HEK293 (cell line): ENCODE data around the gene PTPN4.

Experiments
- KLF9 ChIP-seq: fragments of 450-650 bp; formaldehyde crosslinking; IDR thresholded peaks from 2 replicates; pipeline ENCODE4 v1.5.1; 2016; ENCODE audit warnings: missing biosample characterization, missing genetic modification characterization, low read depth
- MEIS1 ChIP-seq: sonication (generic); formaldehyde crosslinking; IDR thresholded peaks from 2 replicates; pipeline ENCODE4 v1.8.1; 2022; ENCODE audit warnings: missing genetic modification reagents, mild to moderate bottlenecking, borderline replicate concordance
- PBX3 ChIP-seq: sonication (generic); formaldehyde crosslinking; IDR thresholded peaks from 2 replicates; pipeline ENCODE4 v1.8.1; 2022; ENCODE audit warnings: mild to moderate bottlenecking, moderate library complexity, missing genetic modification reagents
- YY1 ChIP-seq: fragments of 450-650 bp; formaldehyde crosslinking; IDR thresholded peaks from 2 replicates; pipeline ENCODE4 v1.5.1; 2018; ENCODE audit warnings: missing biosample characterization, missing genetic modification characterization
- ZBTB26 ChIP-seq: fragments of 450-650 bp; formaldehyde crosslinking; optimal IDR thresholded peaks from 2 replicates; pipeline ENCODE3; 2016; ENCODE audit warnings: missing biosample characterization, mild to moderate bottlenecking, missing genetic modification characterization
- ZEB2 ChIP-seq: fragments of 450-650 bp; formaldehyde crosslinking; IDR thresholded peaks from 2 replicates; pipeline ENCODE4 v1.5.1; 2016; ENCODE audit warnings: missing biosample characterization, missing genetic modification characterization
- ZNF10 ChIP-seq: fragments of 450-650 bp; formaldehyde crosslinking; IDR thresholded peaks from 2 replicates; pipeline ENCODE4 v1.5.1; 2017; ENCODE audit warnings: missing biosample characterization, missing genetic modification characterization
- ZNF114 ChIP-seq: fragments of 450-650 bp; formaldehyde crosslinking; IDR thresholded peaks from 2 replicates; pipeline ENCODE4 v1.5.0; 2017; ENCODE audit warnings: missing biosample characterization, missing genetic modification characterization
- ZNF146 ChIP-seq: fragments of 450-650 bp; formaldehyde crosslinking; IDR thresholded peaks from 2 replicates; pipeline ENCODE4 v1.5.1; 2016; ENCODE audit warnings: missing biosample characterization, missing genetic modification characterization
- ZNF274 ChIP-seq, 2 experiments: fragments of 200-500 bp in 1 of 2; fragments of 450-650 bp in 1 of 2; sonication (Bioruptor generic) in 1 of 2; formaldehyde crosslinking in 1 of 2; IDR thresholded peaks; 2 replicates each; pipeline versions ENCODE4 v1.5.1 to v1.6.1; 2014 to 2016; ENCODE audit warnings: borderline replicate concordance in 1 of 2, inconsistent platforms in 1 of 2, low read length in 1 of 2, missing biosample characterization in 1 of 2, missing genetic modification characterization in 1 of 2
- ZNF514 ChIP-seq: fragments of 450-650 bp; formaldehyde crosslinking; IDR thresholded peaks from 2 replicates; pipeline ENCODE4 v1.5.1; 2016; ENCODE audit warnings: missing biosample characterization, missing genetic modification characterization
- ZNF791 ChIP-seq: fragments of 450-650 bp; formaldehyde crosslinking; IDR thresholded peaks from 2 replicates; pipeline ENCODE4 v1.5.1; 2016; ENCODE audit warnings: missing biosample characterization, missing genetic modification characterization
- TF ChIP-seq, protein P1 (sequence below): fragments of 450-650 bp; formaldehyde crosslinking; IDR thresholded peaks from 2 replicates; pipeline ENCODE4 v1.5.1; 2016; ENCODE audit warnings: missing biosample characterization, missing genetic modification characterization
- TF ChIP-seq, protein P2 (sequence below): fragments of 450-650 bp; formaldehyde crosslinking; IDR thresholded peaks from 2 replicates; pipeline ENCODE4 v1.5.0; 2017; ENCODE audit warnings: missing biosample characterization, missing genetic modification characterization, borderline replicate concordance

- TF ChIP-seq YY1 (tag by site-specific recombination), result no peak
- TF ChIP-seq MEIS1, result no peak
- TF ChIP-seq, protein P1, sequence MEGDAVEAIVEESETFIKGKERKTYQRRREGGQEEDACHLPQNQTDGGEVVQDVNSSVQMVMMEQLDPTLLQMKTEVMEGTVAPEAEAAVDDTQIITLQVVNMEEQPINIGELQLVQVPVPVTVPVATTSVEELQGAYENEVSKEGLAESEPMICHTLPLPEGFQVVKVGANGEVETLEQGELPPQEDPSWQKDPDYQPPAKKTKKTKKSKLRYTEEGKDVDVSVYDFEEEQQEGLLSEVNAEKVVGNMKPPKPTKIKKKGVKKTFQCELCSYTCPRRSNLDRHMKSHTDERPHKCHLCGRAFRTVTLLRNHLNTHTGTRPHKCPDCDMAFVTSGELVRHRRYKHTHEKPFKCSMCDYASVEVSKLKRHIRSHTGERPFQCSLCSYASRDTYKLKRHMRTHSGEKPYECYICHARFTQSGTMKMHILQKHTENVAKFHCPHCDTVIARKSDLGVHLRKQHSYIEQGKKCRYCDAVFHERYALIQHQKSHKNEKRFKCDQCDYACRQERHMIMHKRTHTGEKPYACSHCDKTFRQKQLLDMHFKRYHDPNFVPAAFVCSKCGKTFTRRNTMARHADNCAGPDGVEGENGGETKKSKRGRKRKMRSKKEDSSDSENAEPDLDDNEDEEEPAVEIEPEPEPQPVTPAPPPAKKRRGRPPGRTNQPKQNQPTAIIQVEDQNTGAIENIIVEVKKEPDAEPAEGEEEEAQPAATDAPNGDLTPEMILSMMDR, result no peak
- no peak for TF ChIP-seq ZNF274 (IDR thresholded peaks at IDR 0.05; ENCODE audit: low read length)
- no peak for TF ChIP-seq ZNF274 (tag by site-specific recombination; IDR thresholded peaks at IDR 0.05; ENCODE audit: borderline replicate concordance)
- no peak for TF ChIP-seq ZNF514 (tag by site-specific recombination)
- TF ChIP-seq ZEB2 (tag by site-specific recombination), result no peak
- no peak for TF ChIP-seq KLF9
- no peak for TF ChIP-seq ZBTB26 (tag by site-specific recombination)
- TF ChIP-seq ZNF114, result no peak
- TF ChIP-seq ZNF791 (tag by site-specific recombination), result no peak
- TF ChIP-seq ZNF10, result no peak
- TF ChIP-seq, protein P2, sequence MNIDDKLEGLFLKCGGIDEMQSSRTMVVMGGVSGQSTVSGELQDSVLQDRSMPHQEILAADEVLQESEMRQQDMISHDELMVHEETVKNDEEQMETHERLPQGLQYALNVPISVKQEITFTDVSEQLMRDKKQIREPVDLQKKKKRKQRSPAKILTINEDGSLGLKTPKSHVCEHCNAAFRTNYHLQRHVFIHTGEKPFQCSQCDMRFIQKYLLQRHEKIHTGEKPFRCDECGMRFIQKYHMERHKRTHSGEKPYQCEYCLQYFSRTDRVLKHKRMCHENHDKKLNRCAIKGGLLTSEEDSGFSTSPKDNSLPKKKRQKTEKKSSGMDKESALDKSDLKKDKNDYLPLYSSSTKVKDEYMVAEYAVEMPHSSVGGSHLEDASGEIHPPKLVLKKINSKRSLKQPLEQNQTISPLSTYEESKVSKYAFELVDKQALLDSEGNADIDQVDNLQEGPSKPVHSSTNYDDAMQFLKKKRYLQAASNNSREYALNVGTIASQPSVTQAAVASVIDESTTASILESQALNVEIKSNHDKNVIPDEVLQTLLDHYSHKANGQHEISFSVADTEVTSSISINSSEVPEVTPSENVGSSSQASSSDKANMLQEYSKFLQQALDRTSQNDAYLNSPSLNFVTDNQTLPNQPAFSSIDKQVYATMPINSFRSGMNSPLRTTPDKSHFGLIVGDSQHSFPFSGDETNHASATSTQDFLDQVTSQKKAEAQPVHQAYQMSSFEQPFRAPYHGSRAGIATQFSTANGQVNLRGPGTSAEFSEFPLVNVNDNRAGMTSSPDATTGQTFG, result no peak
- TF ChIP-seq ZNF146 (tag by site-specific recombination), result no peak
- TF ChIP-seq PBX3 (CRISPR knock-in tag), result no peak
These were observed 31.3 kb upstream of the PTPN4 start for GRCh38 chr2:119728421-119728820.
